Mesodermal cell (in vitro differentiated cells): Measurements from ENCODE around the gene KLHL33.

Source experiments
- H3K27ac ChIP-seq: 2 replicates; pipeline ENCODE4 v1.7.0; 2013; ENCODE audit warnings: mild to moderate bottlenecking, low read depth, low read length, moderate library complexity; ENCODE audit not compliant: severe bottlenecking
- H3K36me3 ChIP-seq: 2 replicates; pipeline ENCODE4 v1.7.1; 2013; ENCODE audit warnings: mild to moderate bottlenecking, low read length, moderate library complexity; ENCODE audit not compliant: control insufficient read depth, insufficient read depth
- H3K4me1 ChIP-seq: one replicate; pipeline ENCODE4 v1.7.1; 2013; ENCODE audit warnings: mild to moderate bottlenecking, low read length; ENCODE audit not compliant: insufficient read depth, control insufficient read depth, poor library complexity, severe bottlenecking
- H3K4me3 ChIP-seq: 2 replicates; pipeline ENCODE4 v1.7.0; 2013; ENCODE audit warnings: low read length, control low read depth, mild to moderate bottlenecking; ENCODE audit not compliant: insufficient read depth, poor library complexity, severe bottlenecking; ENCODE audit errors: extremely low read depth
- H3K9me3 ChIP-seq: 2 replicates; pipeline ENCODE4 v1.7.1; 2013; ENCODE audit warnings: mild to moderate bottlenecking, low read length, moderate library complexity; ENCODE audit not compliant: control insufficient read depth
- WGBS, 2 experiments: methylation state at CpG; one replicate each; pipeline ENCODE4 v1.1.5; 2013; ENCODE audit warnings: missing lambda C conversion rate in 2 of 2; ENCODE audit not compliant: insufficient coverage in 2 of 2; 5-methylcytosine and 5-hydroxymethylcytosine counted together

Gene KLHL33

DNA sequence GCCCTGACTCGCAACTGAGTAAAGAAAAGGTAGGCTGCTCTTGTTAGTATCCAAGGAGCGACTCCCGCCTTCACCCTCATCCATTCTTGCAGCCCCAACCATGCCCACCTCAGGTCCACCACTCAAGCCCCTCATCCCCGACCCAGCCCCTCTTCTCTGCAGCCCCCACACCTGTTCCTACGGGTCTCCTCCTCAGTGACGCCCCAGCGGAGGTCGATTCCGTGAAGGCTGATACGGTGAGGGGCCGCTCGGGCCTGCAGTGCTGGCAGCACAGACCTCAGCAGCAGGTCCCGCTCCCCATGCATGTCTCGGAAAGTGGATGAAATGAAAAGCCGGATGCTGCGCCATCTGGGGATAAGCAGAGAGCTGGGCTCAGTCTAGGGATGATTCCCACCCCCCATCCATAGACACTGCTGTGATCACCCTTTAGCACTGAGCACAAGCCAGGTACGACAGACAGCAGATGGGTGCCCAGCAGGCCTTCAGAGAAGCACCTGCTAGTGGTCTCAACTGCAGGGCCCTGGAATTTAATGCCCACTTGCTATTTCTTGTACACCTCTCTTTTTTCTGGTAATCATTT lies 49.6 kb downstream of the KLHL33 start:
- Histone ChIP-seq H3K9me3 (no peaks in the 10 kb centered on the region), H3K36me3 (peaks cover 95% of the 10 kb centered on the region)

GRCh38 chr14:20384886-20385285 lies 51.1 kb downstream of the KLHL33 start:
- H3K9me3 ChIP-seq: no peaks in the 10 kb centered on the region
- H3K4me3 ChIP-seq: no peak overlapping the region
- H3K27ac ChIP-seq: no peak overlapping the region
- peaks cover 96% of the 10 kb centered on the region for H3K36me3 ChIP-seq
- WGBS, 2 experiments: 83 to 100% methylated on average over 1 to 4 of the region's 5 CpGs
- no peaks in the 10 kb centered on the region for H3K4me1 ChIP-seq

More for the DNA sequence above, 49.6 kb downstream of the KLHL33 start:
- H3K27ac ChIP-seq: no peak overlapping the region
- 98 to 100% methylated on average over 10 to 16 of the region's 17 CpGs for WGBS, 2 experiments
- no peak overlapping the region for H3K4me3 ChIP-seq
- no peaks in the 10 kb centered on the region for H3K4me1 ChIP-seq

DNA sequence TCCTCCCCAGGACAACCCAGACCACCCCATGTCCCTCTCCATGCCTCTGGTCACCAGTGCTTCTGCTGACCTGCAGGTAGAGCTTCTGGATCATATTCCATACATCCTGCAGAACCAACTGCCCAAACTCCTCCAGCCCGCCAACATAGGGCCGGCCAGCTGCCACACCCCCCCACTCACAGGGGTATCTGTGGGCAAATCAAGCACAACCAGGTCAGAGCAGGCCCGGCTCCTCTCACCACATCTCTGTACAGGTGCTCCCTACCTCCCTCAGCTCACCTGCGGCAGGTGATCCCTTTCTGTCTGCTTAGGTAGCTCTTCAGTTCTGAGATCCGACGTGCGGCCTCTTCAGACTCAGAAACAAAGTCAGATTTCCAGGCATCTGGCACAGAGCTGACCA lies 51.6 kb downstream of the KLHL33 start:
- 87% methylated on average over 5 to 7 of the region's 7 CpGs for WGBS, 2 experiments
- Histone ChIP-seq H3K27ac (no peak overlapping the region), H3K36me3 (peaks cover 96% of the 10 kb centered on the region), H3K4me3 (no peak overlapping the region), H3K9me3 (no peaks in the 10 kb centered on the region), H3K4me1 (no peaks in the 10 kb centered on the region)

DNA sequence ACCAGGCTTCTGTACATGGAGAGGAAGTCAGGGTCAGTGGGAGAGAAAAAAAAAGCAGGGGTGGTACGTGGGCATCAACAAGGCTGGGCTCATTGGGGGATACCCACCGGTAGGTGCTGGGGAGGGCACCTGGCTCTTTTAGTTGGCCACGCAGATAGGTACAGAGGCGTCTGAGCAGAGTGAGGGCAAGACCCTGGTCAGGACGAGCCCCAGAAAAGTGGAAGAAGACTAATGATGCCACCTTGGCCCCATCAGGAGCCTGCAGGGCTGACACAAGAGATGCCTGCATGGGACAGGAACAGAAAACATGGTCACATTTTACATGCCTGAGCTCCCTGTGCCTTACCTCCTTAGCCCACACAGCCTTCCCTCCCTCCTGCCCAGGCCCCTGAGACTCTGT lies 52.3 kb downstream of the KLHL33 start:
- no peaks in the 10 kb centered on the region for H3K9me3 ChIP-seq
- peaks cover 96% of the 10 kb centered on the region for H3K36me3 ChIP-seq
- no peaks in the 10 kb centered on the region for H3K4me1 ChIP-seq
- WGBS, 2 experiments: 90 to 92% methylated on average over 5 of the region's 5 CpGs
- no peak overlapping the region for H3K27ac ChIP-seq
- no peak overlapping the region for H3K4me3 ChIP-seq

DNA sequence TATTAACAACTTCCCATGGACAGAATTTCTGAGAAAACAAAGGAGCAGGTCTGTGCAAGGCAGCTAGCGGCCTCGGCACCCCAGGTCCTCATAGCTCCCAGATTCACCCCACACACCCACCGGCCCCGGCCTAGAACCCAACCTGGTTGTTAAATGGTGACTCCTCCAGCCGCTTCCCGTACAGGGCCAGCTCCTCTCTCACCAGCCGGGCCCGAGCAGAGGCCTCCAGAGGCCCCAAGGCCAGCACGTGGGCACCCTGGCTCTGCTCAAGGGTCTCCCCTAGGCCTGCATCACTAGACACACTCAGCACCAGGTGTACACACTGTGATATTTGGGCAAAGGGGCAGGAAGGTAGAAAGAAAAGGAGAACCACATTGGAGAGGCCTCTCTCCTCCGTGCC lies 52.9 kb downstream of the KLHL33 start:
- Histone ChIP-seq H3K9me3 (no peaks in the 10 kb centered on the region), H3K27ac (no peak overlapping the region), H3K4me3 (no peak overlapping the region), H3K4me1 (no peaks in the 10 kb centered on the region), H3K36me3 (peaks cover 96% of the 10 kb centered on the region)
- 97% methylated on average over 3 to 9 of the region's 10 CpGs for whole genome bisulfite sequencing, 2 experiments

GRCh38 chr14:20382526-20382925 lies 53.4 kb downstream of the KLHL33 start:
- H3K9me3 ChIP-seq: no peaks in the 10 kb centered on the region
- H3K36me3 ChIP-seq: peaks cover 96% of the 10 kb centered on the region
- WGBS, 2 experiments: 91 to 100% methylated on average over 8 to 12 of the region's 12 CpGs
- H3K27ac ChIP-seq: no peak overlapping the region
- no peaks in the 10 kb centered on the region for H3K4me1 ChIP-seq
- no peak overlapping the region for H3K4me3 ChIP-seq

- Histone ChIP-seq H3K4me3 (no peak overlapping the region), H3K27ac (no peak overlapping the region), H3K36me3 (peaks cover 98% of the 10 kb centered on the region), H3K4me1 (no peaks in the 10 kb centered on the region), H3K9me3 (no peaks in the 10 kb centered on the region)
- 84 to 97% methylated on average over 6 to 7 of the region's 7 CpGs for WGBS, 2 experiments
These were observed 54.6 kb downstream of the KLHL33 start for GRCh38 chr14:20381341-20381740.

- H3K4me3 ChIP-seq: no peak overlapping the region
- H3K4me1 ChIP-seq: no peaks in the 10 kb centered on the region
- H3K9me3 ChIP-seq: no peaks in the 10 kb centered on the region
- H3K27ac ChIP-seq: no peak overlapping the region
- peaks cover 98% of the 10 kb centered on the region for H3K36me3 ChIP-seq
- 96 to 100% methylated on average over 2 to 5 of the region's 6 CpGs for WGBS, 2 experiments
These were observed 55.3 kb downstream of the KLHL33 start for GRCh38 chr14:20380681-20381080.

DNA sequence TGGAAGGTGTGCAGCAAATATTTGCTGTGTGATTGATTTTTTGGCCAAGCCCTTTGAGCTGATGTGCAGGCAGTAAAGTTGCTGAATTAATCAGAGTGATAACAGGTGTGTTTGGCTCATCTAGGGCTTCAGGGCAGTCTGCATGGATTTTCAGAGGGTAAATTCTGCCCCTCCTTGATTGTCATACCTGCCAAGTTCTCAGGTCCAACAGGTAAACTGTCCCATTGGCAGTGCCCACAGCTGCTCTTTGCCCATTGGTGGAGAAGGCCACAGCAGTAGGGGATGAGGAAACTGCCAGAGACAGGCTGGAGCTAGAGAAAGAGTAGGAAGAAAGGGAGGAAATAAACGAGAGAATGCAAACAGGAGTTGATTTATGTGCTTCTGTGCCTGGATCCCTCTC lies 56.2 kb downstream of the KLHL33 start:
- peaks cover 96% of the 10 kb centered on the region for H3K36me3 ChIP-seq
- 78 to 100% methylated on average over 1 of the region's 1 CpG for WGBS, 2 experiments

DNA sequence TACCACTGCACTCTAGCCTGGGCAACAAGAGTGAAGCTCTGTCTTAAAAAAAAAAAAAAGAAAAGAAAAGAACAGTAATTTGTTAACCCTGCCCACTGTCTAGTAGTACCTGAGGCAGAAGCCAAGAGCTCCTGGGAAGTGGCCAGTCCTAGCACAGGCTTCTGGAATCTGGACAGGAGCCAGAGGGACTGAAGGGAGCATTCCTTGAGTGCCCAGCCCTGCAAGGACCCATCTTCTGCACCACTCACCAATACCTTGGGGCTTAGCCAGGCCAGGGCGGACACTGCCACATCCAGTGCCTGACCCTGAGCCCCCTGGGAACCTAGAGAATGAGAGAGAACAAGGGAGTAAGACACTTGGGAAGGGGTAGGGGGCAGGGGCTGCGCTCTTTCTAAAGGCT lies 58.8 kb downstream of the KLHL33 start:
- Histone ChIP-seq H3K4me3 (no peak overlapping the region), H3K27ac (no peak overlapping the region), H3K36me3 (peaks cover 94% of the 10 kb centered on the region), H3K9me3 (no peaks in the 10 kb centered on the region), H3K4me1 (no peaks in the 10 kb centered on the region)
- WGBS, 2 experiments: no CpG with 5 or more reads among the region's 2 CpGs

More for the DNA sequence above, 56.2 kb downstream of the KLHL33 start:
- Histone ChIP-seq H3K9me3 (no peaks in the 10 kb centered on the region), H3K4me3 (no peak overlapping the region), H3K4me1 (no peaks in the 10 kb centered on the region), H3K27ac (no peak overlapping the region)

DNA sequence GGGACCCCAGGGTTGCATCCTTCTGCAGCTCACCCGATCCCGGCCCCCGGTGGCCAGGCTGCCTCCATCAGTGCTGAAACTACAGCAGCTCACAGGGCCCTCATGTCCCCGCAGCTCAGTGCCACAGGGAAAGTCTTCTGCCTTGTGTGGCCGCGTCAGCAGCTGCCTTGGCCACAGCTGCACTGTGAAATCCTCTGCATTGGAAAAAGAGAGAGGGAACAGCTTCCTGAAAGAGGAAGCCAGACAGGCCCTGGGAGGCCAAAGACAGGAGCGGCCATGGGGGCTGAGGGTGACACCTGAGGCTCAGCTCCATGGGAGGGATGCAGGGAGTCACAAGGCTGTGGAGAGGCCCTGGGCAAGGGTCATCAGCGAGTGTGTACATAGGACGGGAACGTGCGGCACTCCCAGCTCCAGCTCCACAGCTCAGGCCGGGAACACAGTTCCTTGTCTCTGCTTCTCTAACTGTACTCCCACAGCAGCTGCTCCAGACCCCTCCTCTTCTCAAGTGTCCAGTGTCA lies 59.8 kb downstream of the KLHL33 start:
- Histone ChIP-seq H3K9me3 (no peaks in the 10 kb centered on the region), H3K4me1 (no peaks in the 10 kb centered on the region), H3K27ac (no peak overlapping the region), H3K36me3 (peaks cover 94% of the 10 kb centered on the region), H3K4me3 (no peak overlapping the region)
- WGBS, 2 experiments: 95 to 98% methylated on average over 12 of the region's 12 CpGs
